PC-9 (cell line): ENCODE results near the gene DNAI1.
"Not testable (repeated sequence)": the region's sequence is repeated elsewhere in the genome, so short reads cannot be mapped to it uniquely, and the experiment has no call there.

Source experiments
- CTCF ChIP-seq: fragments of 200-600 bp; sonication (generic); conservative IDR thresholded peaks from 2 replicates; pipeline ENCODE4 v1.6.1; 2017; ENCODE audit warnings: mixed run types, antibody characterized with exemption, mild to moderate bottlenecking, moderate library complexity
- EZH2 ChIP-seq: fragments of 200-600 bp; sonication (generic); IDR thresholded peaks from 2 replicates; pipeline ENCODE4 v1.8.0; 2017; ENCODE audit warnings: antibody characterized with exemption, low read depth

- TF ChIP-seq CTCF, EZH2: not testable (repeated sequence)
These were observed 20.7 kb upstream of the DNAI1 start for GRCh38 chr9:34437926-34438307.
